ENCODE data around the gene CHRNA10. TPM values are rescaled to one million over a fixed set of nuclear protein-coding genes. Genes with fewer than 3 reads are reported as not detected.

Gene CHRNA10
- total RNA-seq, result 1 to 10 TPM; 2.4 to 3.2 TPM

- Mint-ChIP-seq H3K36me3 (peaks cover 16% of the 10 kb centered on the region), H3K9me3 (no peaks in the 10 kb centered on the region), H3K27me3 (no peaks in the 10 kb centered on the region), H3K27ac (peak within 1 kb of the TSS; percentile 20), H3K4me1 (no peaks in the 10 kb centered on the region), H3K4me3 (no peak within 1 kb of the TSS)
- DNase-seq, result no peak
- POLR2A ChIA-PET, result no interaction called here
- ATAC-seq (ENCODE audit: low read depth), result no peak
These were observed at the start of gene CHRNA10 for GRCh38 chr11:3671334-3672254. Gene CHRNA10, minus strand, starts transcription at chr11:3671384. Its CDS starts 72 bp downstream, at chr11:3671312.

GRCh38 chr11:3712274-3712673, 41.1 kb upstream of the CHRNA10 start:
- H3K36me3 Mint-ChIP-seq, result peaks cover 44% of the 10 kb centered on the region
- POLR2A ChIA-PET, result interaction anchor here (0.6 kb wide), 1 partner anchor 28 kb away, joined by 3 read pairs; no protein-coding TSS in a partner anchor
- ATAC-seq (ENCODE audit: low read depth), result no peak
- DNase-seq, result no peak
- no peak overlapping the region for H3K4me3 Mint-ChIP-seq
- no peaks in the 10 kb centered on the region for H3K9me3 Mint-ChIP-seq
- H3K4me1 Mint-ChIP-seq, result peaks cover 2% of the 10 kb centered on the region
- no peak overlapping the region for H3K27ac Mint-ChIP-seq
- H3K27me3 Mint-ChIP-seq, result no peaks in the 10 kb centered on the region

GRCh38 chr11:3710485-3711259, 39.5 kb upstream of the CHRNA10 start:
- DNase-seq, result no peak
- ATAC-seq (ENCODE audit: low read depth), result no peak
- POLR2A ChIA-PET, result interaction anchor here (0.6 kb wide), 1 partner anchor 65 kb away, joined by 3 read pairs; no protein-coding TSS in a partner anchor
- peaks cover 2% of the 10 kb centered on the region for H3K4me1 Mint-ChIP-seq
- H3K27me3 Mint-ChIP-seq, result no peaks in the 10 kb centered on the region
- H3K9me3 Mint-ChIP-seq, result no peaks in the 10 kb centered on the region
- no peak overlapping the region for H3K27ac Mint-ChIP-seq
- no peak overlapping the region for H3K4me3 Mint-ChIP-seq
- peaks cover 44% of the 10 kb centered on the region for H3K36me3 Mint-ChIP-seq

GRCh38 chr11:3709977-3710376, 38.8 kb upstream of the CHRNA10 start:
- POLR2A ChIA-PET, result no interaction called here
- ATAC-seq (ENCODE audit: low read depth) (no peak), DNase-seq (no peak)
- Mint-ChIP-seq H3K4me1 (peaks cover 2% of the 10 kb centered on the region), H3K27ac (no peak overlapping the region), H3K4me3 (no peak overlapping the region), H3K9me3 (no peaks in the 10 kb centered on the region), H3K27me3 (no peaks in the 10 kb centered on the region), H3K36me3 (peaks cover 46% of the 10 kb centered on the region)

GRCh38 chr11:3707176-3707575, 36.0 kb upstream of the CHRNA10 start:
- no peak overlapping the region for H3K27ac Mint-ChIP-seq

GRCh38 chr11:3703383-3703782, 32.2 kb upstream of the CHRNA10 start:
- no peaks in the 10 kb centered on the region for H3K9me3 Mint-ChIP-seq
- no peaks in the 10 kb centered on the region for H3K27me3 Mint-ChIP-seq
- DNase-seq (no peak), ATAC-seq (ENCODE audit: low read depth) (no peak)
- no peak overlapping the region for H3K27ac Mint-ChIP-seq
- peaks cover 2% of the 10 kb centered on the region for H3K4me1 Mint-ChIP-seq
- no peak overlapping the region for H3K4me3 Mint-ChIP-seq
- peaks cover 36% of the 10 kb centered on the region for H3K36me3 Mint-ChIP-seq
- POLR2A ChIA-PET, result no interaction called here

More at GRCh38 chr11:3707176-3707575, 36.0 kb upstream of the CHRNA10 start:
- Mint-ChIP-seq H3K27me3 (no peaks in the 10 kb centered on the region), H3K4me1 (peaks cover 2% of the 10 kb centered on the region), H3K4me3 (no peak overlapping the region), H3K9me3 (no peaks in the 10 kb centered on the region), H3K36me3 (peaks cover 43% of the 10 kb centered on the region)
- no peak for DNase-seq
- no peak for ATAC-seq (ENCODE audit: low read depth)
- POLR2A ChIA-PET, result no interaction called here

GRCh38 chr11:3700910-3701309, 29.7 kb upstream of the CHRNA10 start:
- POLR2A ChIA-PET, result no interaction called here
- H3K4me3 Mint-ChIP-seq, result no peak overlapping the region
- H3K27ac Mint-ChIP-seq, result no peak overlapping the region
- H3K9me3 Mint-ChIP-seq, result no peaks in the 10 kb centered on the region
- no peaks in the 10 kb centered on the region for H3K27me3 Mint-ChIP-seq
- H3K36me3 Mint-ChIP-seq, result peaks cover 30% of the 10 kb centered on the region
- DNase-seq, result no peak
- H3K4me1 Mint-ChIP-seq, result peaks cover 2% of the 10 kb centered on the region
- ATAC-seq (ENCODE audit: low read depth), result no peak

GRCh38 chr11:3700410-3700809, 29.2 kb upstream of the CHRNA10 start:
- Mint-ChIP-seq H3K27me3 (no peaks in the 10 kb centered on the region), H3K4me3 (no peak overlapping the region), H3K27ac (no peak overlapping the region), H3K9me3 (no peaks in the 10 kb centered on the region), H3K36me3 (peaks cover 34% of the 10 kb centered on the region), H3K4me1 (peaks cover 2% of the 10 kb centered on the region)
- no peak for ATAC-seq (ENCODE audit: low read depth)
- POLR2A ChIA-PET, result no interaction called here
- DNase-seq, result no peak

- DNase-seq, result no peak
- H3K4me3 Mint-ChIP-seq, result no peak overlapping the region
- H3K36me3 Mint-ChIP-seq, result peaks cover 32% of the 10 kb centered on the region
- no peaks in the 10 kb centered on the region for H3K9me3 Mint-ChIP-seq
- H3K27ac Mint-ChIP-seq, result no peak overlapping the region
- ATAC-seq (ENCODE audit: low read depth), result no peak
- peaks cover 4% of the 10 kb centered on the region for H3K4me1 Mint-ChIP-seq
- POLR2A ChIA-PET, result no interaction called here
- no peaks in the 10 kb centered on the region for H3K27me3 Mint-ChIP-seq
These were observed 15.6 kb upstream of the CHRNA10 start for GRCh38 chr11:3686751-3687150.

- peaks cover 32% of the 10 kb centered on the region for H3K36me3 Mint-ChIP-seq
- H3K27me3 Mint-ChIP-seq, result no peaks in the 10 kb centered on the region
- POLR2A ChIA-PET, result no interaction called here
- H3K4me3 Mint-ChIP-seq, result no peak overlapping the region
- H3K27ac Mint-ChIP-seq, result no peak overlapping the region
- ATAC-seq (ENCODE audit: low read depth) (no peak), DNase-seq (no peak)
- no peaks in the 10 kb centered on the region for H3K9me3 Mint-ChIP-seq
- peaks cover 4% of the 10 kb centered on the region for H3K4me1 Mint-ChIP-seq
These were observed 14.7 kb upstream of the CHRNA10 start for GRCh38 chr11:3685923-3686322.

- peaks cover 4% of the 10 kb centered on the region for H3K4me1 Mint-ChIP-seq
- no peaks in the 10 kb centered on the region for H3K9me3 Mint-ChIP-seq
- no peaks in the 10 kb centered on the region for H3K27me3 Mint-ChIP-seq
- POLR2A ChIA-PET, result interaction anchor here (0.7 kb wide), 1 partner anchor 436 kb away, joined by 7 read pairs; no protein-coding TSS in a partner anchor
- H3K27ac Mint-ChIP-seq, result no peak overlapping the region
- peaks cover 36% of the 10 kb centered on the region for H3K36me3 Mint-ChIP-seq
- H3K4me3 Mint-ChIP-seq, result no peak overlapping the region
- ATAC-seq (ENCODE audit: low read depth), result no peak
- no peak for DNase-seq
These were observed 13.6 kb upstream of the CHRNA10 start for GRCh38 chr11:3684819-3685172.

- Mint-ChIP-seq H3K27ac (no peak overlapping the region), H3K4me1 (peaks cover 4% of the 10 kb centered on the region), H3K27me3 (no peaks in the 10 kb centered on the region), H3K36me3 (peaks cover 40% of the 10 kb centered on the region), H3K4me3 (no peak overlapping the region), H3K9me3 (no peaks in the 10 kb centered on the region)
- no peak for ATAC-seq (ENCODE audit: low read depth)
- POLR2A ChIA-PET, result interaction anchor here (0.7 kb wide), 1 partner anchor 436 kb away, joined by 7 read pairs; no protein-coding TSS in a partner anchor
- DNase-seq, result no peak
These were observed 13.1 kb upstream of the CHRNA10 start for GRCh38 chr11:3684129-3684818.

- no peaks in the 10 kb centered on the region for H3K9me3 Mint-ChIP-seq
- H3K4me1 Mint-ChIP-seq, result peaks cover 5% of the 10 kb centered on the region
- no peak overlapping the region for H3K4me3 Mint-ChIP-seq
- DNase-seq, result no peak
- no peaks in the 10 kb centered on the region for H3K27me3 Mint-ChIP-seq
- no peak for ATAC-seq (ENCODE audit: low read depth)
- H3K36me3 Mint-ChIP-seq, result peaks cover 50% of the 10 kb centered on the region
- POLR2A ChIA-PET, result no interaction called here
- no peak overlapping the region for H3K27ac Mint-ChIP-seq
These were observed 11.9 kb upstream of the CHRNA10 start for GRCh38 chr11:3683039-3683438.

Data from activated naive CD8-positive, alpha-beta T cell treated with anti-CD3 and anti-CD28 coated beads, Interleukin-2, amount 10 ng/mL, durations not matched to agents 7 days and 5 days (primary cell).